Esophagus squamous epithelium (tissue), 5 donors: ENCODE measurements around the gene PNKD. TPM values are rescaled to one million over a fixed set of nuclear protein-coding genes. Genes with fewer than 3 reads are reported as not detected.

Experiments used
- DNase-seq: peaks from one replicate; lab custom pipeline; 2025; lab: John Stamatoyannopoulos, UW
- H3K27ac ChIP-seq, 4 donors: fragments of 200-600 bp; sonication (generic); one replicate each; pipeline ENCODE4 v1.5.1; 2016 to 2019; ENCODE audit warnings: mild to moderate bottlenecking in 1 of 4
- H3K27me3 ChIP-seq, 4 donors: fragments of 200-600 bp; sonication (generic); 1 replicate in 3 of 4; 2 replicates in 1 of 4; pipeline versions ENCODE4 v1.5.1 to v1.6.0; 2017 to 2021; ENCODE audit warnings: antibody characterized with exemption in 1 of 4
- H3K36me3 ChIP-seq, 3 donors: fragments of 200-600 bp; sonication (generic); one replicate each; pipeline ENCODE4 v1.5.1; 2016 to 2019
- H3K4me1 ChIP-seq, 3 donors: fragments of 200-600 bp; sonication (generic); one replicate each; pipeline ENCODE4 v1.5.1; 2017 to 2019
- H3K4me3 ChIP-seq, 4 donors: fragments of 200-600 bp; sonication (generic); 1 replicate in 3 of 4; 2 replicates in 1 of 4; pipeline ENCODE4 v1.5.1; 2016 to 2019; ENCODE audit warnings: mild to moderate bottlenecking in 2 of 4, moderate library complexity in 1 of 4
- H3K9me3 ChIP-seq, 3 donors: fragments of 200-600 bp; sonication (generic); one replicate each; pipeline ENCODE4 v1.5.1; 2016 to 2019
- POLR2A ChIP-seq, 4 donors: fragments of 450-650 bp; IDR thresholded peaks; one replicate each; pipeline ENCODE4 v1.6.1; 2017; ENCODE audit warnings: antibody characterized with exemption in 4 of 4, mild to moderate bottlenecking in 4 of 4, moderate library complexity in 3 of 4
- WGBS, 2 donors: methylation state at CpG; one replicate each; pipeline ENCODE4 v1.1.5; 2018; 5-methylcytosine and 5-hydroxymethylcytosine counted together
- intact Hi-C: fragments of 100-400 bp; cut with DNase I; formaldehyde crosslinking; loops from one replicate; pipeline ENCODE4 v1.15.0; 2022
- total RNA-seq, 4 donors: library from RNA; depleted of rRNA; stranded (reverse); fragments of >200 nt; gene quantifications; one replicate each; pipeline ENCODE4 v1.1.0, GENCODE V29; 2016
- TF ChIP-seq, protein P1 (sequence below), 6 experiments: fragments of 450-650 bp in 4 of 6; fragments of 200-600 bp in 2 of 6; sonication (generic) in 2 of 6; IDR thresholded peaks; one replicate each; pipeline ENCODE4 v1.5.1; 2016 to 2019; ENCODE audit warnings: antibody characterized with exemption in 6 of 6, mild to moderate bottlenecking in 4 of 6, moderate library complexity in 4 of 6
- donor health status: DM: yes; HTN: yes; CAD: no.

PNKD gene
- total RNA-seq, 4 donors from 2014 or later, result 19.7 to 34.3 (median 28.0) TPM

DNA sequence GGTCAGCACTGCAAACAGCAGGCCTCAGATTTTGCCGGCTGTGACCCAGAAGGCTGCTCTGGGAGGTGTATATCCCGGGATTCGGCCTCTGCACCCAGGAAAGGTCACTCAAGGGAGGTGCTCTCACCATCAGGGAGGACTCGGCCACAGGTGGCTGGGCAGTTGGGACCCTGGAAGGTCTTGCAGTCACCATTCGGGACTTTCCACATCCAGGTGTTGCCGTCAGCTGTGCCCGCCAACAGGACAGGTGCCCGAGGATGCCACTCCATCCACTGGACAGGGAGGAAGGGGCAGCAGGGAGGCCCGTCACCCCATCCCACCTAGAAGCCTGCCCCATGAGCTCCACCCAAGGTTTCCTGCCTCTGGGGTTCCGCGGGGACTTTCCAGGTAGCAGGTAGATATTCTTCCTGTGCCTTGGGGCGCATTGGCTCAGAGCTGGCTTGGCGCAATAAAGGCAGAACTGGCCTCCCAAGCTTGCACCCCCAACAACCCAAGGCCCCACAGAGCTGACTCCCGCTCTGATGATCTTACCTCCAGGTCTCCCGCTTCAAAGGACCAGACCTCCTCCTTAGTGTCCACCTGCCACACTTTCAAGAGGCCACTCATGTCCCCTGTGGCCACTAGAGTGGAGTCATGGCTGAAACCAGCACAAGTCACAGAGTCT lies 3.9 kb upstream of the PNKD start:
- DNase-seq, result no peak
- peaks cover 33 to 63% (median 34%) of the 10 kb centered on the region in 3 donors for H3K36me3 ChIP-seq
- H3K27me3 ChIP-seq, result no peaks in the 10 kb centered on the region
- H3K9me3 ChIP-seq, result no peaks in the 10 kb centered on the region
- peaks cover 16 to 68% (median 20%) of the 10 kb centered on the region in 3 donors for H3K4me1 ChIP-seq
- intact Hi-C loops, result no loop called here
- TF ChIP-seq, protein P1, sequence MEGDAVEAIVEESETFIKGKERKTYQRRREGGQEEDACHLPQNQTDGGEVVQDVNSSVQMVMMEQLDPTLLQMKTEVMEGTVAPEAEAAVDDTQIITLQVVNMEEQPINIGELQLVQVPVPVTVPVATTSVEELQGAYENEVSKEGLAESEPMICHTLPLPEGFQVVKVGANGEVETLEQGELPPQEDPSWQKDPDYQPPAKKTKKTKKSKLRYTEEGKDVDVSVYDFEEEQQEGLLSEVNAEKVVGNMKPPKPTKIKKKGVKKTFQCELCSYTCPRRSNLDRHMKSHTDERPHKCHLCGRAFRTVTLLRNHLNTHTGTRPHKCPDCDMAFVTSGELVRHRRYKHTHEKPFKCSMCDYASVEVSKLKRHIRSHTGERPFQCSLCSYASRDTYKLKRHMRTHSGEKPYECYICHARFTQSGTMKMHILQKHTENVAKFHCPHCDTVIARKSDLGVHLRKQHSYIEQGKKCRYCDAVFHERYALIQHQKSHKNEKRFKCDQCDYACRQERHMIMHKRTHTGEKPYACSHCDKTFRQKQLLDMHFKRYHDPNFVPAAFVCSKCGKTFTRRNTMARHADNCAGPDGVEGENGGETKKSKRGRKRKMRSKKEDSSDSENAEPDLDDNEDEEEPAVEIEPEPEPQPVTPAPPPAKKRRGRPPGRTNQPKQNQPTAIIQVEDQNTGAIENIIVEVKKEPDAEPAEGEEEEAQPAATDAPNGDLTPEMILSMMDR (IDR thresholded peaks at IDR 0.05), result no peak
- no peak for TF ChIP-seq POLR2A (IDR thresholded peaks at IDR 0.05)
- H3K4me3 ChIP-seq, result no peak overlapping the region
- 85 to 91% methylated on average over 4 to 8 of the region's 15 CpGs for WGBS, 2 donors
- H3K27ac ChIP-seq, result no peak overlapping the region

DNA sequence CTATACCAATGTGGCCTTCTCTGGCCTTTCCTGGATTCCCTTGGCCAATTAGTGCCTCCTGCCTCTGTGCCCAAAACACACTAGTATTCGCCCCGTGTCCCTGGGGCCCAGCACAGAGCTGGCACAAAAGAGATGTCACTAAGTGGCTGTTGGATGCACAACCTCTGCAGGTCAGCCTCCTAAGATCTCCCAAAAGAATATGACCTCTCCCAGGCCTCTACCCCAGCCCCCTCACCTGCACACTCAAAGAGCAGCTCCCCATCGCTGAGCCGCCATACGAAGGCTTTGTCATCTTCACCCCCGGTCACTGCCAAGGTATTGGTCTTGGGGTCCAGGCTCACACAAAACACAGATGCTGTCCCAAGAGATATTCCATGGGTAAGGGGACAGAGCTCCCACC lies 3.1 kb upstream of the PNKD start:
- WGBS, 2 donors, result 94 to 100% methylated on average over 6 of the region's 6 CpGs
- Histone ChIP-seq H3K4me1 (peaks cover 20 to 68% (median 25%) of the 10 kb centered on the region in 3 donors), H3K27me3 (no peaks in the 10 kb centered on the region), H3K4me3 (no peak overlapping the region), H3K27ac (no peak overlapping the region), H3K9me3 (no peaks in the 10 kb centered on the region), H3K36me3 (peaks cover 33 to 60% (median 34%) of the 10 kb centered on the region in 3 donors)
- DNase-seq, result no peak
- intact Hi-C loops, result no loop called here
- TF ChIP-seq, protein P1 (IDR thresholded peaks at IDR 0.05), result no peak
- TF ChIP-seq POLR2A (IDR thresholded peaks at IDR 0.05), result no peak

DNA sequence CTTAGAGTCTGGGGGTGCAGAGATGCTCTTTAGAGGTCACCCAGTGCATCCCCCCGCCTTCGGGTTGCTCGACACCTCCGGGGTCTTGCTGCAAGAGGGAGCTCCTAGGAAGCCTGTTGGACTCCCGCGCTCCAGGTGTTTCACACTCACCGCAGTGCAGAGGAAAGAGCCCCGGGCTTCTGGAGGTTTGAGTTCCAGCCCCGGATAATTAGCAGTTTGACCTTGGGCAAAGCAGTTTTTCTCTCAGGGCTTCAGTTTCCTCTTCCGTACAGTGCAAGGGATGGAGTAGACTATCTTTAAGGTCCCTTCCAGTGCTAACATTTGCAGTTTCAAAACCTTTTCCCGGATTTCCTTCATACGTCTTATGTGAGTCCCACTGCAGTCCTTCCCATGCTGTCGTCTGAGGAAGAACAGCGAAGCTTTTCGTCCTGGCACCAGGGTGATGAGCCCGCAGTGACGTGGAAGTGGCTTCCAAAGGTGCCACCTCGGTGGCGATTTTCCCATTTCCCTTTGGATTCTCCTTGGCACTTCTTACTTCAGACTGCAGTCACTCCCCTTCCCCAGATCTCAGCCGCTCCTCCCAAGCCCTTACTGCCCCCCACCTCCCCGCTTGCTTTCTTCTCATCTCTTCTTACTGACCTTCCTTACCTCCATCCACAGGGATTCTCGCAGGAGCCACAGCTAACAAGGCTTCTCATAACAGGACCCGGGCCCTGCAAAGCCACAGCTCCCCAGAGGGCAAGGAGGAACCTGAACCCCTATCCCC lies 585 bp downstream of the PNKD start:
- DNase-seq, result no peak
- Histone ChIP-seq H3K9me3 (no peaks in the 10 kb centered on the region), H3K27me3 (no peaks in the 10 kb centered on the region), H3K4me3 (peak overlapping the region; percentile 71 to 92 (median 74)), H3K27ac (peak overlapping the region; percentile 84 to 92 (median 88)), H3K4me1 (peaks cover 29 to 81% (median 38%) of the 10 kb centered on the region in 3 donors), H3K36me3 (peaks cover 34 to 51% (median 36%) of the 10 kb centered on the region in 3 donors)
- 2 to 4% methylated on average over 17 to 21 of the region's 23 CpGs for WGBS, 2 donors
- intact Hi-C loops, result loop anchor here (5.0 kb wide), 1 partner anchor 126 kb away; the partner anchor contains the start of gene CTDSP1
- TF ChIP-seq POLR2A (IDR thresholded peaks at IDR 0.05), result no peak
- TF ChIP-seq, protein P1 (IDR thresholded peaks at IDR 0.05), result no peak

DNA sequence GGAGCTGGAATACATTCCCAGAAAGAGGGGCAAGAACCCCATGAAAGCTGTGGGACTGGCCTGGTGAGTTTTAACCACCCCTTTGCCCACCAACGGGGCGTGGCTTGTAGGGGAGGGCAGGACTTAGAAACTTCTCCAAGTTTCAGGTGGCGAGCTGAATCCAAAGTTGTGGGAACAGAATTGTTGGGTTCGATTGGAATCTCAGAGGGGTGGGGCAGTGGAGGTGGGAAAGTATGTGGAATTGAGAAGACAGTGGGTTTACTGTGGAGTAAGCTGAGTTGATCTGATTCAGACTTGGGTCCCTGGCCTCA lies 1.1 kb downstream of the PNKD start:
- intact Hi-C loops, result loop anchor here (5.0 kb wide), 1 partner anchor 126 kb away; the partner anchor contains the start of gene CTDSP1
- H3K4me1 ChIP-seq, result peaks cover 29 to 79% (median 38%) of the 10 kb centered on the region in 3 donors
- H3K4me3 ChIP-seq, result peak overlapping the region; percentile 71 to 92 (median 74)
- no peak for DNase-seq
- peak overlapping the region; percentile 84 to 92 (median 88) for H3K27ac ChIP-seq
- WGBS, 2 donors, result 27 to 33% methylated on average over 2 to 4 of the region's 4 CpGs
- H3K27me3 ChIP-seq, result no peaks in the 10 kb centered on the region
- no peaks in the 10 kb centered on the region for H3K9me3 ChIP-seq
- peaks cover 34 to 51% (median 38%) of the 10 kb centered on the region in 3 donors for H3K36me3 ChIP-seq
- TF ChIP-seq, protein P1 (IDR thresholded peaks at IDR 0.05), result no peak
- no peak for TF ChIP-seq POLR2A (IDR thresholded peaks at IDR 0.05)
